BLaER1 treated with 17β-estradiol and CSF1 and Interleukin-3, amounts not matched to agents 10 nM and 100 nM (cell line): ENCODE results near the gene ADCY9.
"Not testable (repeated sequence)": the region's sequence is repeated elsewhere in the genome, so short reads cannot be mapped to it uniquely, and the experiment has no call there.

Source experiments
- H3K27ac ChIP-seq, 11 experiments: shearing (Covaris generic); formaldehyde crosslinking; 2 replicates each; pipeline ENCODE4 v1.8.1; 2022
- H3K27me3 ChIP-seq, 11 experiments: shearing (Covaris generic); formaldehyde crosslinking; 2 replicates each; pipeline ENCODE4 v1.8.1; 2022
- H3K36me3 ChIP-seq, 11 experiments: shearing (Covaris generic); formaldehyde crosslinking; 2 replicates each; pipeline ENCODE4 v1.8.1; 2022
- H3K4me1 ChIP-seq, 10 experiments: shearing (Covaris generic); formaldehyde crosslinking; 2 replicates each; pipeline ENCODE4 v1.8.1; 2022
- H3K4me2 ChIP-seq, 11 experiments: shearing (Covaris generic); formaldehyde crosslinking; 2 replicates each; pipeline ENCODE4 v1.8.1; 2022
- H3K4me3 ChIP-seq, 10 experiments: shearing (Covaris generic); formaldehyde crosslinking; 2 replicates each; pipeline ENCODE4 v1.8.1; 2022
- H3K9ac ChIP-seq, 11 experiments: shearing (Covaris generic); formaldehyde crosslinking; 2 replicates each; pipeline ENCODE4 v1.8.1; 2022
- H3K9me3 ChIP-seq, 11 experiments: shearing (Covaris generic); formaldehyde crosslinking; replicated peaks in 1 of 11; 2 replicates each; pipeline ENCODE4 v1.8.1; 2022
- H4K20me1 ChIP-seq, 11 experiments: shearing (Covaris generic); formaldehyde crosslinking; 2 replicates each; pipeline ENCODE4 v1.8.1; 2022
- Cebpa-rat ChIP-seq, 11 experiments: shearing (Covaris generic); IDR thresholded peaks; 2 replicates each; pipeline ENCODE4 v1.8.1; 2022

ADCY9 gene

DNA sequence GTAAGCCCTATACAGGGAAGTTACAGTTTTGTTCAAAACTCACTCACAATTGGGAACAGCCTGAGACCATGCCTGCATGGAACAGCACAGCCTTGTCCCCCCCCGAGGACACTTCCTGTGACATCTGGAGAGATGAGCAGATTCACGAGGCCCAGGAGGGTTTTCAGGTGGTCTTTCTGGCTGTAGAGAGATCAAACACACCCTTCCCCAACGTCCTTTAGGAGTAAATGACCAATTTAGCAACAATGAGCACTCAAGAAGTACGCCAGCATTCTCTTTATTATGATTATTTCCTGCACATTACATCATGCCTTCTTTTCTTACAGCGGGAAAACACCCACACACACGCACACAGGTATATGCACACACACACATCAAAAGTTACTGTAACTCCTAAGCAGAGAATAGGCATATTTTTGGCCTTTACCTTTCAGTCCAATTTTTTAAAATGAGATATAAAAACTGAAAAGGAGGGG lies 39.0 kb downstream of the ADCY9 start:
- H3K4me2 ChIP-seq = 0 out of 22 replicates have a peak overlapping the region, but pooled peaks of 1 of the 11 experiments have one; percentile 1
- H3K27me3 ChIP-seq = no peaks in the 10 kb centered on the region
- peaks cover 0 to 16% (median 14%) of the 10 kb centered on the region in 11 experiments; a peak in 11 of 22 replicates for H3K9me3 ChIP-seq
- no peak overlapping the region for H3K9ac ChIP-seq
- no peak for TF ChIP-seq Cebpa-rat (IDR thresholded peaks at IDR 0.05)
- H4K20me1 ChIP-seq = peaks cover 3 to 45% (median 10%) of the 10 kb centered on the region in 11 experiments; a peak in 16 of 22 replicates
- H3K36me3 ChIP-seq = peaks cover 3 to 67% (median 49%) of the 10 kb centered on the region in 11 experiments; a peak in 21 of 22 replicates
- peaks cover 20 to 43% (median 25%) of the 10 kb centered on the region in 10 experiments for H3K4me1 ChIP-seq
- H3K27ac ChIP-seq = no peak overlapping the region
- H3K4me3 ChIP-seq = no peak overlapping the region

DNA sequence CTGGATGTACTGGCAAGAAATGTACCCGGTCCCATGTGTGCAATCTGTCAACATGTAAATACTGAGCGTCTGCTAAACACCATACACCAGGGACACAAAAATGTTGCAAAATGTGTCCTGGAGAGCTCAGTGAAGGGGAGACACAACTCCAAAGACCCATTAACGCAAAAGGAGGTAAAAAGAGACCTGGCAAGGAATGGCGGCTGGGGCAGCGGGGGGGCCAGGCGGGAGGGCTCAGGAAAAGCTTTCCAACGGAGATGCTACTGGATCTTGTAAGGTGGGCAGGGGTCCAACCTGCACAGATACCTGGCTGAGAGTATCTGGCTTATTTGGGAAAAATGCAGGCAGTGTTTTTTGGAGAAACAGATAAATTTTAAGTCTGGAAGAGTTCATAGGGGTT lies 40.7 kb downstream of the ADCY9 start:
- Histone ChIP-seq H3K27ac (no peak overlapping the region), H3K4me1 (peaks cover 3 to 31% (median 9%) of the 10 kb centered on the region in 10 experiments; a peak in 15 of 20 replicates), H3K4me3 (no peak overlapping the region), H3K9ac (no peak overlapping the region), H3K27me3 (no peaks in the 10 kb centered on the region), H3K4me2 (no peak overlapping the region), H3K9me3 (peaks cover 0 to 16% (median 14%) of the 10 kb centered on the region in 11 experiments; a peak in 11 of 22 replicates), H3K36me3 (peaks cover 3 to 84% (median 61%) of the 10 kb centered on the region in 11 experiments; a peak in 21 of 22 replicates), H4K20me1 (peaks cover 0 to 30% (median 0%) of the 10 kb centered on the region in 11 experiments; a peak in 4 of 22 replicates)
- no peak for TF ChIP-seq Cebpa-rat (IDR thresholded peaks at IDR 0.05)

DNA sequence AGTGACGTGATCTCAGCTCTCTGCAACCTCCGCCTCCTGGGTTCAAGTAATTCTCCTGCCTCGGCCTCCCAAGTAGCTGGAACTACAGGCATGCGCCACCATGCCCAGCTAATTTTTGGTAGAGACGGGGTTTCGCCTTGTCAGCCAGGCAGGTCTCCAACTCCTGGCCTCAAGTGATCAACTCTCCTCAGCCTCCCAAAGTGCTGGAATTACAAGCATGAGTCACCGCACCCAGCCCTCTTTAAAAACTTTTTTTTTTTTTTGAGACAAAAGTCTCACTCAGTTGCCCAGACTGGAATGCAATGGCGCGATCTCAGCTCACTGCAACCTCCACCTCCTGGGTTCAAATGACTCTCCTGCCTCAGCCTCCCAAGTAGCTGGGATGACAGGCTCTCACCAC lies 43.1 kb downstream of the ADCY9 start:
- not testable (repeated sequence) for H3K9me3 ChIP-seq, H3K27me3 ChIP-seq, H3K27ac ChIP-seq, H3K4me3 ChIP-seq, H3K4me2 ChIP-seq, H3K9ac ChIP-seq
- Histone ChIP-seq H4K20me1 (peaks cover 0 to 20% (median 0%) of the 10 kb centered on the region in 11 experiments; a peak in 3 of 22 replicates), H3K4me1 (peaks cover 0 to 24% (median 14%) of the 10 kb centered on the region in 10 experiments; a peak in 17 of 20 replicates), H3K36me3 (peaks cover 3 to 93% (median 51%) of the 10 kb centered on the region in 11 experiments; a peak in 21 of 22 replicates)

DNA sequence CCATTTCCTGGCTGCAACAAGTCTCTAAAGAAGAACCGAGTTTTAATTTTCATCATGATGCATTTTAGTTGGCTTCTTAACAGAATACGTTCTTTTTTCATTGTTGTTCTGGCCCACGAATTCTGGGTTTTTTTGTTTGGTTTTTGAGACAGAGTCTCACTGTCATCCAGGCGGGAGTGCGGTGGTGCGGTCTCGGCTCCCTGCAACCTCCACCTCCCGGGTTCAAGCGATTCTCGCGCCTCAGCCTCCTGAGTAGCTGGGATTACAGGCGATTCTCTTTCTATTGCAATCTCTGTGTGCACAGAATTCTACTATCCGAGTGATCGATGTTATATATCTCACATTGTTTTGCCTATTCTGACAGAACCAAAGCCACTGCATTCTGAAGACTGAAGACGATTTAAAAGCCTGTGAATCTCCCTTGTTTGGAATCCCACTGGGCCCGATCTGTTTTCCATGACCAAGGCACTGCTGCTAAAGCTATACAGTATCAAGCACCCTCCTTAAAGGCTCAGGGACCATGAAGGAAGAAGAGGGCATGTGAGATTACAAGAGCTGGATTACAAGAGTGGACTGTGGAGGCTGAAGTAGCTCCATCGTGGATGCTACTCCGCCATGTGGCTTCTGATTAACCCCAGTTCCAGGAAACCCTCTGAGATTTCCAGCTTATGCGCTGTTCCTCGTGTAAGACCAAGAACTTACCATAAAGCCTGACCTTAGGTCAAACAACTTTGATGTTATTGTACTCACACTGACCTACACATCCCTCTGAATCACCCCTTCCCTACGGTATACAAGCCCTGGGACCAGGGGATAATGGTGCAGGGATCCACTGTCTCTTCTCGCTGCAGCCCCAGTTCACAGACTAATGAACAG lies 44.3 kb downstream of the ADCY9 start:
- no peak for TF ChIP-seq Cebpa-rat (IDR thresholded peaks at IDR 0.05)
- H3K27me3 ChIP-seq = no peaks in the 10 kb centered on the region
- H3K27ac ChIP-seq = peak overlapping the region in 1 of 11 experiments; percentile 3; a peak in 1 of 22 replicates
- peaks cover 0 to 81% (median 39%) of the 10 kb centered on the region in 11 experiments; a peak in 20 of 22 replicates for H3K36me3 ChIP-seq
- peaks cover 0 to 24% (median 0%) of the 10 kb centered on the region in 11 experiments; a peak in 3 of 22 replicates for H4K20me1 ChIP-seq
- no peaks in the 10 kb centered on the region for H3K9me3 ChIP-seq
- peaks cover 8 to 31% (median 19%) of the 10 kb centered on the region in 10 experiments for H3K4me1 ChIP-seq
- no peak overlapping the region for H3K4me3 ChIP-seq
- H3K4me2 ChIP-seq = no peak overlapping the region
- no peak overlapping the region for H3K9ac ChIP-seq

DNA sequence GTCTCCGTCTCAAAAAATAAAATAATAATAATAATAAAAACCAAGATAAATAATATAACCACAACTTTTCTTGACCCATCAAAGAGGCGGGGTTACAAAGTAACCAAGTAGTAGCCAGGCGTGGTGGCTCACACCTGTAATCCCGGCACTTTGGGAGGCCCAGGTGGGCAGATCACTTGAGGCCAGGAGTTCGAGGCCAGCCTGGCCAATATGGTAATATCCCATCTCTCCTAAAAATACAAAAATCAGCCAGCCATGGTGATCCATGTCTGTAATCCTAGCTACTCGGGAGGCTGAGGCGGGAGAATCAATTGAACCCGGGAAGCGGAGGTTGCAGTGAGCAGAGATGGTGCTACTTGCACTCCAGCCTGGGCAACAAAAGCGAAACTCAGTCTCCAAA lies 45.3 kb downstream of the ADCY9 start:
- H4K20me1 ChIP-seq = peaks cover 0 to 14% (median 0%) of the 10 kb centered on the region in 11 experiments; a peak in 3 of 22 replicates
- H3K4me2 ChIP-seq = no peak overlapping the region
- peaks cover 16 to 41% (median 28%) of the 10 kb centered on the region in 10 experiments for H3K4me1 ChIP-seq
- no peak overlapping the region for H3K27ac ChIP-seq
- peaks cover 0 to 71% (median 33%) of the 10 kb centered on the region in 11 experiments; a peak in 19 of 22 replicates for H3K36me3 ChIP-seq
- H3K27me3 ChIP-seq = no peaks in the 10 kb centered on the region
- H3K4me3 ChIP-seq = no peak overlapping the region
- no peak overlapping the region for H3K9ac ChIP-seq
- TF ChIP-seq Cebpa-rat (IDR thresholded peaks at IDR 0.05) = no peak
- no peaks in the 10 kb centered on the region for H3K9me3 ChIP-seq

DNA sequence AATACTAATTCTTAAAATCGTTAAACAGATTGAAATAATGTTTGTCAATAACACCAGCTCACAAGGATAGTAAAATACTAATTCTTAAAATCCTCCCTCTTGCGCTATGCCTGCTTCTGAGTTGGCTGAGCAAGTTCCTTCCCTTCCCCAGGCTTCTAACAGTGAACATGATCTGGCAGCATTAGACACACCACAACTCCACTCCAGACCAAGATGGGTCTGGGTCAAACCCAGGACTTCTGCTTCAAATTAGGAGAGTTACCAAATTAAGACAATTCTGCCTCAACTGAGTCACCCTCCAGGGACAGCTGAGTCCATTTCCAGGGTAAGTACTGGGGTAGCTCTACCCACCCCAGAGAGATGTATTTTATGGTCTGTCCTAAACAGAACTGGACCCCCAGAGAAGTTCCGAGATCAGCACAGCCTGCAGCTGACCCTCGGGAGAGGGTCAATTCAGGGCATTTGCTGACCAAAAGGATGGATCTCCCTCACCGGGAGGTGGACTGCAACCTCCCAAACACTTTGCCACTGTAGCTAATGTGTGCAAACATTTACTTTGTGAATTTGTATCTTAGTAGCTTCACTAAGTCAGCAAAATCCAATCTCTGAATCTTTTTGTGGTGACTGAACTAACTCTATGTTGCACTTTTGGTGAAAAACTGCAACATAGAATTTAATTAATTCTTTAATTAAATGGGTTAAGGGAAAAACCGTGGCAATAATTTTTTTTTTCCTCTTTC lies 48.8 kb downstream of the ADCY9 start:
- peak overlapping the region in 8 of 11 experiments; percentile 11 to 50 (median 32); a peak in 11 of 22 replicates for H3K27ac ChIP-seq
- peaks cover 33 to 49% (median 43%) of the 10 kb centered on the region in 10 experiments for H3K4me1 ChIP-seq
- no peak for TF ChIP-seq Cebpa-rat (IDR thresholded peaks at IDR 0.05)
- H3K4me3 ChIP-seq = no peak overlapping the region
- peaks cover 0 to 56% (median 31%) of the 10 kb centered on the region in 11 experiments; a peak in 18 of 22 replicates for H3K36me3 ChIP-seq
- H3K9ac ChIP-seq = peak overlapping the region in 8 of 11 experiments; percentile 9 to 51 (median 28); a peak in 9 of 22 replicates
- peaks cover 1 to 22% (median 21%) of the 10 kb centered on the region in 11 experiments for H3K9me3 ChIP-seq
- H3K4me2 ChIP-seq = peak overlapping the region; percentile 26 to 92 (median 59)
- H3K27me3 ChIP-seq = no peaks in the 10 kb centered on the region
- H4K20me1 ChIP-seq = peaks cover 0 to 7% (median 0%) of the 10 kb centered on the region in 11 experiments; a peak in 2 of 22 replicates

DNA sequence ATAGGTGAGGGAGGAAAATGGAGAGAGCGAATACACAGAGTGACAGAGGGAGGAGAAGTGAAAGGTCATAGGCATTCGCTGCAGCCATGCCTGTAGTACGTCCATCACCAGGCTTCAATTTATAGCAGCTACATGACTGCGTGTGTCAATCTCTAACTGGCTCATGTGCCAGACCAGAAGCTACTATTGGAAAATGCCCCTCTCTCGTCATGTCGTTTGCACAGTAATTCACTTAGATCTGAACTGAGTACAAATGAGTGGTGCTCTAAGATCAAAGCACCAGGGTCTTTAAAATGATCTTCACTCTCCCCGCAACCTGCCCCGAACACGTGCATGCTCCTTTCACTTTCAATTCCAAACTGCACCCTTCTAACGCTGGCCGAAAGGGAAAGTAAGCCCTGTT lies 51.3 kb downstream of the ADCY9 start:
- peaks cover 22 to 45% (median 43%) of the 10 kb centered on the region in 11 experiments for H3K9me3 ChIP-seq
- H3K4me3 ChIP-seq = peak overlapping the region; percentile 42 to 61 (median 47)

DNA sequence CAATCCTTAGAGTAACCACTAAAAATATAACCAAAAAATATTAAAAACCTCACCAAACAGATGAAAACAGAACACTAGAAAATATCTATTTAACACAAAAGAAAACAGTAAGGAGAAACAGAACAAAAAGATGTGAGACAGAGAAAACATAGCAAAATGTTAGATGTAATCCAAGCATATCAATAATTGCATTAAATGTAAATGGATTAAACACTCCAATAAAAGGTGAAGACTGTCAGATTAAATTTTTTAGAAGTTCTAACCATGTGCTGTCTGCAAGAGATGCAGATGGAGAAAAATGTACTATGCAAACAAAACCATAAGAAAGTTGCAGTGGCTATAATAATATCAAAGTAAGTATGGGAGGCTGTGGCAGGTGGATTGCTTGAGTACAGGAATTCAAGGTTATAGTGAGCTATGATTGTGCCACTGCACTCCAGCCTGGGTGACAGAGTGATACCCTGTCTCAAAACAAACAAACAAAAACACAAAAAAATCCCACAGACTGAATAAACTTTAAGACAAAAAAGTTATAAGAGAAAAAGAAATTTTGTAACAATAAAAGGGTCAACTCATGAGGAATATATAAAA lies 53.9 kb downstream of the ADCY9 start:
- Histone ChIP-seq H3K4me3 (peak overlapping the region in 4 of 10 experiments; percentile 2 to 30 (median 26); a peak in 6 of 20 replicates), H3K4me2 (no peak overlapping the region), H3K9ac (no peak overlapping the region), H3K9me3 (peaks cover 22 to 45% (median 43%) of the 10 kb centered on the region in 11 experiments), H3K36me3 (peaks cover 0 to 37% (median 28%) of the 10 kb centered on the region in 11 experiments; a peak in 18 of 22 replicates), H3K27me3 (no peaks in the 10 kb centered on the region), H4K20me1 (peaks cover 0 to 2% (median 0%) of the 10 kb centered on the region in 11 experiments; a peak in 1 of 22 replicates), H3K27ac (peak overlapping the region in 2 of 11 experiments; percentile 98 to 99; a peak in 1 of 22 replicates), H3K4me1 (peaks cover 62 to 68% (median 64%) of the 10 kb centered on the region in 10 experiments)
- TF ChIP-seq Cebpa-rat (IDR thresholded peaks at IDR 0.05) = no peak

More for the DNA sequence above, 51.3 kb downstream of the ADCY9 start:
- Histone ChIP-seq H3K4me2 (peak overlapping the region; percentile 71 to 94 (median 86)), H3K36me3 (peaks cover 0 to 48% (median 28%) of the 10 kb centered on the region in 11 experiments; a peak in 18 of 22 replicates), H4K20me1 (peaks cover 0 to 7% (median 0%) of the 10 kb centered on the region in 11 experiments; a peak in 1 of 22 replicates), H3K27me3 (no peaks in the 10 kb centered on the region), H3K9ac (peak overlapping the region; percentile 46 to 78 (median 65)), H3K4me1 (peaks cover 40 to 57% (median 48%) of the 10 kb centered on the region in 10 experiments), H3K27ac (peak overlapping the region; percentile 6 to 82 (median 73); a peak in 21 of 22 replicates)
- no peak for TF ChIP-seq Cebpa-rat (IDR thresholded peaks at IDR 0.05)
